K562 (cell line): ENCODE measurements around the gene RPS6KA2.

Source experiments
- CBFB ChIP-seq: sonication (generic); formaldehyde crosslinking; IDR thresholded peaks from 2 replicates; pipeline ENCODE4 v1.4.0; 2020; ENCODE audit warnings: mild to moderate bottlenecking, missing genetic modification reagents
- CBX5 ChIP-seq: IDR thresholded peaks from 2 replicates; pipeline ENCODE4 v1.6.1; 2014; ENCODE audit warnings: low read depth, borderline replicate concordance
- CEBPB ChIP-seq: fragments of 450-650 bp; IDR thresholded peaks from 2 replicates; pipeline ENCODE4 v1.6.1; 2016; ENCODE audit warnings: missing genetic modification characterization, missing compliant biosample characterization
- ZNF121 ChIP-seq: sonication (generic); formaldehyde crosslinking; conservative IDR thresholded peaks from 2 replicates; pipeline ENCODE4 v1.8.0; 2022; ENCODE audit warnings: missing genetic modification reagents
- ZNF384 ChIP-seq: IDR thresholded peaks from 2 replicates; pipeline ENCODE4 v1.6.1; 2012; ENCODE audit warnings: low read depth, low read length, improper control_type of control experiment
- TF ChIP-seq, protein P1 (sequence below): fragments of 450-650 bp; formaldehyde crosslinking; IDR thresholded peaks from 2 replicates; pipeline ENCODE4 v1.4.0; 2022; ENCODE audit warnings: missing genetic modification characterization
- TF ChIP-seq, protein P2 (sequence below): fragments of 450-650 bp; IDR thresholded peaks from 2 replicates; pipeline ENCODE4 v1.6.1; 2017; ENCODE audit warnings: antibody characterized with exemption, mild to moderate bottlenecking
- TF ChIP-seq, protein P3 (sequence below): sonication (generic); formaldehyde crosslinking; IDR thresholded peaks from 2 replicates; pipeline ENCODE4 v1.8.1; 2023; ENCODE audit warnings: mild to moderate bottlenecking, missing genetic modification reagents
- TF ChIP-seq, protein P4 (sequence below): fragments of 250-450 bp; sonication (Bioruptor Pico); IDR thresholded peaks from 2 replicates; pipeline ENCODE4 v1.5.0; 2021; ENCODE audit warnings: mild to moderate bottlenecking, borderline replicate concordance
- TF ChIP-seq, protein P5 (sequence below): sonication (generic); formaldehyde crosslinking; IDR thresholded peaks from 2 replicates; pipeline ENCODE4 v1.8.0; 2022; ENCODE audit warnings: mild to moderate bottlenecking, low read depth, missing genetic modification reagents
- TF ChIP-seq, protein P6 (sequence below), 2 experiments: fragments of 450-650 bp in 1 of 2; sonication (generic) in 1 of 2; formaldehyde crosslinking; conservative IDR thresholded peaks; 2 replicates each; pipeline versions ENCODE4 v1.4.0 to v1.8.1; 2020 to 2022; ENCODE audit warnings: mild to moderate bottlenecking in 1 of 2, missing genetic modification reagents in 1 of 2
- TF ChIP-seq, protein P7 (sequence below), 3 experiments: IDR thresholded peaks in 2 of 3; conservative IDR thresholded peaks in 1 of 3; 2 replicates each; pipeline ENCODE4 v1.5.1; 2011 to 2012; ENCODE audit warnings: low read length in 3 of 3, mild to moderate bottlenecking in 3 of 3, control low read depth in 2 of 3, improper control_type of control experiment in 1 of 3, inconsistent platforms in 1 of 3, low read depth in 1 of 3, mixed read lengths in 1 of 3, moderate library complexity in 1 of 3; ENCODE audit not compliant: insufficient read depth in 2 of 3

DNA sequence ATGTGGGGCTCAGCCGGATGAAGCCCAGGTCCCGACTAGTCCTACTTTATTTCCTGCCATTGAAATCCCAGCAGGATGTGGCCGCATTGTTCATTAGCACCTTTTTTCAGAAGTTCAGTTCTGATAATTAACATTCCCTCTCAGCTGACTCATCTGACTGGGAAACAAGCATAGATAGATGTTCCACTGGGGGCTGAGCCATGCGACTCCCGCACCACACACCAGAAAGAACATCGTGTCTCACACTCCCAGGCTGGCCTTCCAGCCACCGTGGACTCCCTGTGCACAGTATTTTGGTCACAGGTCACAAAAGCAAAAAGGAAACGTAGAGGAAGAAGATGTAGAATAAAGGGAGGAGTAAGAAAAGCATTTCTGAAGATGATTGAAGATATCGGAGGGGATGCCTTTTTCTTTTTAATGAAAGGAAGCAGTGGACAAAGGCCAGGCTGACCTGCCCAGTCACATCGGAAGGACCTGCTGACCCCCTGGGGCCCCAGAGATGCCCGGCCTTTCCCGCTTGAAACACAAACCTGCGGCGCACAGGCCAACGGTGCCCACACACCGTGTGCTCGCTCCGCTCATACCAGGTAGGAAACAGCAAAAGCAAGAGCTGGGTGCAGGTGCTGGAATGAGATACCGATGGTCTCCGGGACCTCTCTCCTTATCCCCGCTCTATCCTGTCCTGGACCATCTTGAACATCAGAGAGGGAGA is 11.8 kb downstream of the RPS6KA2 start:
- TF ChIP-seq ZNF384 (no peak), CBX5 (no peak), CBFB (CRISPR knock-in tag) (no peak), CEBPB (tag) (no peak), ZNF121 (CRISPR knock-in tag) (no peak)
- TF ChIP-seq, protein P1, sequence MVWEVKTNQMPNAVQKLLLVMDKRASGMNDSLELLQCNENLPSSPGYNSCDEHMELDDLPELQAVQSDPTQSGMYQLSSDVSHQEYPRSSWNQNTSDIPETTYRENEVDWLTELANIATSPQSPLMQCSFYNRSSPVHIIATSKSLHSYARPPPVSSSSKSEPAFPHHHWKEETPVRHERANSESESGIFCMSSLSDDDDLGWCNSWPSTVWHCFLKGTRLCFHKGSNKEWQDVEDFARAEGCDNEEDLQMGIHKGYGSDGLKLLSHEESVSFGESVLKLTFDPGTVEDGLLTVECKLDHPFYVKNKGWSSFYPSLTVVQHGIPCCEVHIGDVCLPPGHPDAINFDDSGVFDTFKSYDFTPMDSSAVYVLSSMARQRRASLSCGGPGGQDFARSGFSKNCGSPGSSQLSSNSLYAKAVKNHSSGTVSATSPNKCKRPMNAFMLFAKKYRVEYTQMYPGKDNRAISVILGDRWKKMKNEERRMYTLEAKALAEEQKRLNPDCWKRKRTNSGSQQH (CRISPR knock-in tag) = no peak
- TF ChIP-seq, protein P2, sequence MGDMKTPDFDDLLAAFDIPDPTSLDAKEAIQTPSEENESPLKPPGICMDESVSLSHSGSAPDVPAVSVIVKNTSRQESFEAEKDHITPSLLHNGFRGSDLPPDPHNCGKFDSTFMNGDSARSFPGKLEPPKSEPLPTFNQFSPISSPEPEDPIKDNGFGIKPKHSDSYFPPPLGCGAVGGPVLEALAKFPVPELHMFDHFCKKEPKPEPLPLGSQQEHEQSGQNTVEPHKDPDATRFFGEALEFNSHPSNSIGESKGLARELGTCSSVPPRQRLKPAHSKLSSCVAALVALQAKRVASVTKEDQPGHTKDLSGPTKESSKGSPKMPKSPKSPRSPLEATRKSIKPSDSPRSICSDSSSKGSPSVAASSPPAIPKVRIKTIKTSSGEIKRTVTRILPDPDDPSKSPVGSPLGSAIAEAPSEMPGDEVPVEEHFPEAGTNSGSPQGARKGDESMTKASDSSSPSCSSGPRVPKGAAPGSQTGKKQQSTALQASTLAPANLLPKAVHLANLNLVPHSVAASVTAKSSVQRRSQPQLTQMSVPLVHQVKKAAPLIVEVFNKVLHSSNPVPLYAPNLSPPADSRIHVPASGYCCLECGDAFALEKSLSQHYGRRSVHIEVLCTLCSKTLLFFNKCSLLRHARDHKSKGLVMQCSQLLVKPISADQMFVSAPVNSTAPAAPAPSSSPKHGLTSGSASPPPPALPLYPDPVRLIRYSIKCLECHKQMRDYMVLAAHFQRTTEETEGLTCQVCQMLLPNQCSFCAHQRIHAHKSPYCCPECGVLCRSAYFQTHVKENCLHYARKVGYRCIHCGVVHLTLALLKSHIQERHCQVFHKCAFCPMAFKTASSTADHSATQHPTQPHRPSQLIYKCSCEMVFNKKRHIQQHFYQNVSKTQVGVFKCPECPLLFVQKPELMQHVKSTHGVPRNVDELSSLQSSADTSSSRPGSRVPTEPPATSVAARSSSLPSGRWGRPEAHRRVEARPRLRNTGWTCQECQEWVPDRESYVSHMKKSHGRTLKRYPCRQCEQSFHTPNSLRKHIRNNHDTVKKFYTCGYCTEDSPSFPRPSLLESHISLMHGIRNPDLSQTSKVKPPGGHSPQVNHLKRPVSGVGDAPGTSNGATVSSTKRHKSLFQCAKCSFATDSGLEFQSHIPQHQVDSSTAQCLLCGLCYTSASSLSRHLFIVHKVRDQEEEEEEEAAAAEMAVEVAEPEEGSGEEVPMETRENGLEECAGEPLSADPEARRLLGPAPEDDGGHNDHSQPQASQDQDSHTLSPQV = no peak
- TF ChIP-seq, protein P3, sequence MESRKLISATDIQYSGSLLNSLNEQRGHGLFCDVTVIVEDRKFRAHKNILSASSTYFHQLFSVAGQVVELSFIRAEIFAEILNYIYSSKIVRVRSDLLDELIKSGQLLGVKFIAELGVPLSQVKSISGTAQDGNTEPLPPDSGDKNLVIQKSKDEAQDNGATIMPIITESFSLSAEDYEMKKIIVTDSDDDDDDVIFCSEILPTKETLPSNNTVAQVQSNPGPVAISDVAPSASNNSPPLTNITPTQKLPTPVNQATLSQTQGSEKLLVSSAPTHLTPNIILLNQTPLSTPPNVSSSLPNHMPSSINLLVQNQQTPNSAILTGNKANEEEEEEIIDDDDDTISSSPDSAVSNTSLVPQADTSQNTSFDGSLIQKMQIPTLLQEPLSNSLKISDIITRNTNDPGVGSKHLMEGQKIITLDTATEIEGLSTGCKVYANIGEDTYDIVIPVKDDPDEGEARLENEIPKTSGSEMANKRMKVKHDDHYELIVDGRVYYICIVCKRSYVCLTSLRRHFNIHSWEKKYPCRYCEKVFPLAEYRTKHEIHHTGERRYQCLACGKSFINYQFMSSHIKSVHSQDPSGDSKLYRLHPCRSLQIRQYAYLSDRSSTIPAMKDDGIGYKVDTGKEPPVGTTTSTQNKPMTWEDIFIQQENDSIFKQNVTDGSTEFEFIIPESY (CRISPR knock-in tag) = no peak
- TF ChIP-seq, protein P4, sequence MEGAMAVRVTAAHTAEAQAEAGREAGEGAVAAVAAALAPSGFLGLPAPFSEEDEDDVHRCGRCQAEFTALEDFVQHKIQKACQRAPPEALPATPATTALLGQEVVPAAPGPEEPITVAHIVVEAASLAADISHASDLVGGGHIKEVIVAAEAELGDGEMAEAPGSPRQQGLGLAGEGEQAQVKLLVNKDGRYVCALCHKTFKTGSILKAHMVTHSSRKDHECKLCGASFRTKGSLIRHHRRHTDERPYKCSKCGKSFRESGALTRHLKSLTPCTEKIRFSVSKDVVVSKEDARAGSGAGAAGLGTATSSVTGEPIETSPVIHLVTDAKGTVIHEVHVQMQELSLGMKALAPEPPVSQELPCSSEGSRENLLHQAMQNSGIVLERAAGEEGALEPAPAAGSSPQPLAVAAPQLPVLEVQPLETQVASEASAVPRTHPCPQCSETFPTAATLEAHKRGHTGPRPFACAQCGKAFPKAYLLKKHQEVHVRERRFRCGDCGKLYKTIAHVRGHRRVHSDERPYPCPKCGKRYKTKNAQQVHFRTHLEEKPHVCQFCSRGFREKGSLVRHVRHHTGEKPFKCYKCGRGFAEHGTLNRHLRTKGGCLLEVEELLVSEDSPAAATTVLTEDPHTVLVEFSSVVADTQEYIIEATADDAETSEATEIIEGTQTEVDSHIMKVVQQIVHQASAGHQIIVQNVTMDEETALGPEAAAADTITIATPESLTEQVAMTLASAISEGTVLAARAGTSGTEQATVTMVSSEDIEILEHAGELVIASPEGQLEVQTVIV (CRISPR knock-in tag) = no peak
- TF ChIP-seq, protein P5, sequence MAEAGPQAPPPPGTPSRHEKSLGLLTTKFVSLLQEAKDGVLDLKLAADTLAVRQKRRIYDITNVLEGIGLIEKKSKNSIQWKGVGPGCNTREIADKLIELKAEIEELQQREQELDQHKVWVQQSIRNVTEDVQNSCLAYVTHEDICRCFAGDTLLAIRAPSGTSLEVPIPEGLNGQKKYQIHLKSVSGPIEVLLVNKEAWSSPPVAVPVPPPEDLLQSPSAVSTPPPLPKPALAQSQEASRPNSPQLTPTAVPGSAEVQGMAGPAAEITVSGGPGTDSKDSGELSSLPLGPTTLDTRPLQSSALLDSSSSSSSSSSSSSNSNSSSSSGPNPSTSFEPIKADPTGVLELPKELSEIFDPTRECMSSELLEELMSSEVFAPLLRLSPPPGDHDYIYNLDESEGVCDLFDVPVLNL (CRISPR knock-in tag) = no peak
- TF ChIP-seq, protein P6, sequence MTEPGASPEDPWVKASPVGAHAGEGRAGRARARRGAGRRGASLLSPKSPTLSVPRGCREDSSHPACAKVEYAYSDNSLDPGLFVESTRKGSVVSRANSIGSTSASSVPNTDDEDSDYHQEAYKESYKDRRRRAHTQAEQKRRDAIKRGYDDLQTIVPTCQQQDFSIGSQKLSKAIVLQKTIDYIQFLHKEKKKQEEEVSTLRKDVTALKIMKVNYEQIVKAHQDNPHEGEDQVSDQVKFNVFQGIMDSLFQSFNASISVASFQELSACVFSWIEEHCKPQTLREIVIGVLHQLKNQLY (CRISPR knock-in tag; conservative IDR thresholded peaks at IDR 0.05) = no peak
- TF ChIP-seq, protein P7, sequence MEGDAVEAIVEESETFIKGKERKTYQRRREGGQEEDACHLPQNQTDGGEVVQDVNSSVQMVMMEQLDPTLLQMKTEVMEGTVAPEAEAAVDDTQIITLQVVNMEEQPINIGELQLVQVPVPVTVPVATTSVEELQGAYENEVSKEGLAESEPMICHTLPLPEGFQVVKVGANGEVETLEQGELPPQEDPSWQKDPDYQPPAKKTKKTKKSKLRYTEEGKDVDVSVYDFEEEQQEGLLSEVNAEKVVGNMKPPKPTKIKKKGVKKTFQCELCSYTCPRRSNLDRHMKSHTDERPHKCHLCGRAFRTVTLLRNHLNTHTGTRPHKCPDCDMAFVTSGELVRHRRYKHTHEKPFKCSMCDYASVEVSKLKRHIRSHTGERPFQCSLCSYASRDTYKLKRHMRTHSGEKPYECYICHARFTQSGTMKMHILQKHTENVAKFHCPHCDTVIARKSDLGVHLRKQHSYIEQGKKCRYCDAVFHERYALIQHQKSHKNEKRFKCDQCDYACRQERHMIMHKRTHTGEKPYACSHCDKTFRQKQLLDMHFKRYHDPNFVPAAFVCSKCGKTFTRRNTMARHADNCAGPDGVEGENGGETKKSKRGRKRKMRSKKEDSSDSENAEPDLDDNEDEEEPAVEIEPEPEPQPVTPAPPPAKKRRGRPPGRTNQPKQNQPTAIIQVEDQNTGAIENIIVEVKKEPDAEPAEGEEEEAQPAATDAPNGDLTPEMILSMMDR (IDR thresholded peaks at IDR 0.05 in 2 of 3, conservative IDR thresholded peaks at IDR 0.05 in 1 of 3; ENCODE audit: insufficient read depth in 2 of 3, low read depth in 1 of 3, low read length in 3 of 3) = no peak
